ENCODE measurements around the gene NFKBIA. TPM values are rescaled to one million over a fixed set of nuclear protein-coding genes. Genes with fewer than 3 reads are reported as not detected.
A peak's percentile ranks its signal among the peaks of the same experiment; 100 is the strongest.

NFKBIA gene
- total RNA-seq, 2 experiments from 2014 or later, result 264 to 298 TPM

GRCh38 chr14:35425850-35426249 lies 21.3 kb upstream of the NFKBIA start:
- Mint-ChIP-seq H3K27ac (no peak overlapping the region), H3K9me3 (ENCODE audit: low read depth) (no peaks in the 10 kb centered on the region), H3K27me3 (no peaks in the 10 kb centered on the region), H3K4me3 (no peak overlapping the region), H3K36me3 (ENCODE audit: low read depth) (no peaks in the 10 kb centered on the region), H3K4me1 (peaks cover 25% of the 10 kb centered on the region)
- intact Hi-C loops (cut with DNase I, micrococcal nuclease), result no loop called here
- ChIA-PET CTCF (interaction anchor here (0.6 kb wide), 1 partner anchor 957 kb away, joined by 3 read pairs; no protein-coding TSS in a partner anchor), POLR2A (no interaction called here)
- DNase-seq, result no peak
- ATAC-seq, result peak; percentile 40

GRCh38 chr14:35423621-35424020 lies 19.1 kb upstream of the NFKBIA start:
- H3K9me3 Mint-ChIP-seq (ENCODE audit: low read depth), result no peaks in the 10 kb centered on the region

GRCh38 chr14:35420036-35420811 lies 15.7 kb upstream of the NFKBIA start:
- H3K4me1 Mint-ChIP-seq, result peaks cover 40% of the 10 kb centered on the region
- H3K27me3 Mint-ChIP-seq, result no peaks in the 10 kb centered on the region
- no peak overlapping the region for H3K27ac Mint-ChIP-seq
- H3K9me3 Mint-ChIP-seq (ENCODE audit: low read depth), result no peaks in the 10 kb centered on the region
- no peak for ATAC-seq
- H3K4me3 Mint-ChIP-seq, result no peak overlapping the region
- ChIA-PET POLR2A (interaction anchor here (0.8 kb wide), 1 partner anchor 16 kb away, joined by 3 read pairs; the partner anchor contains the start of gene NFKBIA), CTCF (interaction anchor here (0.6 to 18.2 kb wide), 9 partner anchors 7 to 666 kb away, joined by 3 to 260 read pairs (median 3); no protein-coding TSS in a partner anchor)
- DNase-seq, result no peak
- intact Hi-C loops (cut with DNase I, micrococcal nuclease), result loop anchor here (5.0 kb wide), 3 partner anchors 748 to 1088 kb away; partner anchors contain the start of gene SNX6 (in 1 of the 2)
- H3K36me3 Mint-ChIP-seq (ENCODE audit: low read depth), result no peaks in the 10 kb centered on the region

More at GRCh38 chr14:35423621-35424020, 19.1 kb upstream of the NFKBIA start:
- Mint-ChIP-seq H3K4me3 (no peak overlapping the region), H3K27me3 (no peaks in the 10 kb centered on the region), H3K4me1 (peaks cover 23% of the 10 kb centered on the region), H3K36me3 (ENCODE audit: low read depth) (no peaks in the 10 kb centered on the region), H3K27ac (no peak overlapping the region)
- CTCF ChIA-PET, result interaction anchor here (0.6 to 18.2 kb wide), 5 partner anchors 11 to 283 kb away, joined by 3 to 260 read pairs (median 3); no protein-coding TSS in a partner anchor
- POLR2A ChIA-PET, result no interaction called here
- DNase-seq (no peak), ATAC-seq (no peak)
- intact Hi-C loops (cut with DNase I, micrococcal nuclease), result loop anchor here (2.0 to 5.0 kb wide), 4 partner anchors 751 to 1091 kb away; partner anchors contain the start of gene SNX6 (in 1 of the 2)

GRCh38 chr14:35419429-35419841 lies 14.9 kb upstream of the NFKBIA start:
- DNase-seq (no peak), ATAC-seq (no peak)
- Mint-ChIP-seq H3K36me3 (ENCODE audit: low read depth) (no peaks in the 10 kb centered on the region), H3K4me3 (no peak overlapping the region), H3K27me3 (no peaks in the 10 kb centered on the region), H3K9me3 (ENCODE audit: low read depth) (no peaks in the 10 kb centered on the region), H3K27ac (no peak overlapping the region), H3K4me1 (peaks cover 48% of the 10 kb centered on the region)
- CTCF ChIA-PET, result interaction anchor here (0.8 to 18.2 kb wide), 4 partner anchors 190 to 334 kb away, joined by 3 to 260 read pairs (median 4); no protein-coding TSS in a partner anchor
- POLR2A ChIA-PET, result interaction anchor here (0.8 kb wide), 1 partner anchor 15 kb away, joined by 3 read pairs; the partner anchor contains the start of gene NFKBIA
- intact Hi-C loops (cut with DNase I, micrococcal nuclease), result loop anchor here (5.0 kb wide), 5 partner anchors 297 to 547 kb away; partner anchors contain the start of genes FAM177A1 (in 1 of the 2), PPP2R3C (in 1 of the 2), PRORP (in 1 of the 2) and RALGAPA1 (in 1 of the 2)

- Mint-ChIP-seq H3K36me3 (ENCODE audit: low read depth) (no peaks in the 10 kb centered on the region), H3K27me3 (no peaks in the 10 kb centered on the region), H3K27ac (peak overlapping the region; percentile 8), H3K4me1 (peaks cover 57% of the 10 kb centered on the region), H3K4me3 (no peak overlapping the region), H3K9me3 (ENCODE audit: low read depth) (no peaks in the 10 kb centered on the region)
- intact Hi-C loops (cut with DNase I, micrococcal nuclease), result loop anchor here (5.0 kb wide), 5 partner anchors 296 to 546 kb away; partner anchors contain the start of genes FAM177A1 (in 1 of the 2), PPP2R3C (in 1 of the 2), PRORP (in 1 of the 2) and RALGAPA1 (in 1 of the 2)
- no peak for ATAC-seq
- no peak for DNase-seq
- CTCF ChIA-PET, result interaction anchor here (0.6 to 18.2 kb wide), 7 partner anchors 10 to 745 kb away, joined by 3 to 260 read pairs (median 6); partner anchors contain the start of gene NFKBIA
- POLR2A ChIA-PET, result interaction anchor here (0.5 to 3.2 kb wide), 3 partner anchors 15 to 203 kb away, joined by 4 to 210 read pairs (median 16); partner anchors contain the start of gene NFKBIA
These were observed 13.5 kb upstream of the NFKBIA start for GRCh38 chr14:35418093-35418492.

- peaks cover 53% of the 10 kb centered on the region for H3K4me1 Mint-ChIP-seq
These were observed 11.7 kb upstream of the NFKBIA start for GRCh38 chr14:35416108-35416750.

GRCh38 chr14:35414365-35414764 lies 9.8 kb upstream of the NFKBIA start:
- intact Hi-C loops (cut with DNase I, micrococcal nuclease), result no loop called here

More at GRCh38 chr14:35416108-35416750, 11.7 kb upstream of the NFKBIA start:
- peak; percentile 75 for ATAC-seq
- H3K4me3 Mint-ChIP-seq, result peak overlapping the region; percentile 60
- DNase-seq, result peak; percentile 86
- ChIA-PET POLR2A (interaction anchor here (0.5 to 3.2 kb wide), 26 partner anchors 14 to 559 kb away, joined by 3 to 210 read pairs (median 5); partner anchors contain the start of genes FAM177A1, NFKBIA, PPP2R3C and PRORP), CTCF (interaction anchor here (0.5 to 18.2 kb wide), 40 partner anchors 8 to 1084 kb away, joined by 3 to 260 read pairs (median 3); partner anchors contain the start of genes NFKBIA, PPP2R3C and PRORP)
- H3K27me3 Mint-ChIP-seq, result no peaks in the 10 kb centered on the region
- intact Hi-C loops (cut with DNase I, micrococcal nuclease), result loop anchor here (1.0 to 5.0 kb wide), 12 partner anchors 12 to 544 kb away; partner anchors contain the start of genes FAM177A1 (in 2 of the 2), NFKBIA (in 2 of the 2), PRORP (in 2 of the 2) and SRP54 (in 2 of the 2)
- H3K36me3 Mint-ChIP-seq (ENCODE audit: low read depth), result no peaks in the 10 kb centered on the region
- H3K27ac Mint-ChIP-seq, result peak overlapping the region; percentile 94
- H3K9me3 Mint-ChIP-seq (ENCODE audit: low read depth), result no peaks in the 10 kb centered on the region

GRCh38 chr14:35412272-35413056 lies 7.9 kb upstream of the NFKBIA start:
- ChIA-PET POLR2A (no interaction called here), CTCF (interaction anchor here (0.6 to 18.2 kb wide), 20 partner anchors 10 to 739 kb away, joined by 3 to 260 read pairs (median 4); no protein-coding TSS in a partner anchor)
- Mint-ChIP-seq H3K27me3 (no peaks in the 10 kb centered on the region), H3K36me3 (ENCODE audit: low read depth) (no peaks in the 10 kb centered on the region), H3K9me3 (ENCODE audit: low read depth) (no peaks in the 10 kb centered on the region), H3K27ac (peak overlapping the region; percentile 76), H3K4me3 (no peak overlapping the region), H3K4me1 (peaks cover 42% of the 10 kb centered on the region)
- ATAC-seq (no peak), DNase-seq (no peak)
- intact Hi-C loops (cut with DNase I, micrococcal nuclease), result loop anchor here (1.0 kb wide), 3 partner anchors 183 to 740 kb away; no protein-coding TSS in a partner anchor

More at GRCh38 chr14:35414365-35414764, 9.8 kb upstream of the NFKBIA start:
- H3K36me3 Mint-ChIP-seq (ENCODE audit: low read depth), result no peaks in the 10 kb centered on the region
- H3K27me3 Mint-ChIP-seq, result no peaks in the 10 kb centered on the region
- ChIA-PET POLR2A (no interaction called here), CTCF (interaction anchor here (0.5 to 18.2 kb wide), 11 partner anchors 8 to 534 kb away, joined by 3 to 260 read pairs (median 6); partner anchors contain the start of genes NFKBIA and PSMA6)
- H3K4me1 Mint-ChIP-seq, result peaks cover 47% of the 10 kb centered on the region
- no peak overlapping the region for H3K4me3 Mint-ChIP-seq
- H3K9me3 Mint-ChIP-seq (ENCODE audit: low read depth), result no peaks in the 10 kb centered on the region
- no peak overlapping the region for H3K27ac Mint-ChIP-seq
- ATAC-seq (no peak), DNase-seq (no peak)

GRCh38 chr14:35410858-35411257 lies 6.3 kb upstream of the NFKBIA start:
- CTCF ChIA-PET, result interaction anchor here (0.8 to 18.2 kb wide), 7 partner anchors 11 to 270 kb away, joined by 3 to 260 read pairs (median 21); no protein-coding TSS in a partner anchor
- Mint-ChIP-seq H3K27me3 (no peaks in the 10 kb centered on the region), H3K4me1 (peaks cover 41% of the 10 kb centered on the region), H3K27ac (no peak overlapping the region), H3K36me3 (ENCODE audit: low read depth) (no peaks in the 10 kb centered on the region), H3K4me3 (no peak overlapping the region), H3K9me3 (ENCODE audit: low read depth) (no peaks in the 10 kb centered on the region)
- POLR2A ChIA-PET, result interaction anchor here (0.6 to 0.8 kb wide), 2 partner anchors 45 to 78 kb away, joined by 3 to 12 read pairs; no protein-coding TSS in a partner anchor
- intact Hi-C loops (cut with DNase I, micrococcal nuclease), result no loop called here
- ATAC-seq (no peak), DNase-seq (no peak)

- H3K27ac Mint-ChIP-seq, result no peak overlapping the region
- intact Hi-C loops (cut with DNase I, micrococcal nuclease), result loop anchor here in 1 of 2 experiments (10.0 kb wide), 1 partner anchor 535 kb away; the partner anchor contains the start of gene BAZ1A
- H3K36me3 Mint-ChIP-seq (ENCODE audit: low read depth), result no peaks in the 10 kb centered on the region
- ChIA-PET POLR2A (no interaction called here), CTCF (interaction anchor here (0.9 to 18.2 kb wide), 6 partner anchors 114 to 426 kb away, joined by 3 to 260 read pairs (median 4); no protein-coding TSS in a partner anchor)
- H3K27me3 Mint-ChIP-seq, result no peaks in the 10 kb centered on the region
- no peak for ATAC-seq
- no peak overlapping the region for H3K4me3 Mint-ChIP-seq
- H3K4me1 Mint-ChIP-seq, result peaks cover 36% of the 10 kb centered on the region
- no peak for DNase-seq
- no peaks in the 10 kb centered on the region for H3K9me3 Mint-ChIP-seq (ENCODE audit: low read depth)
These were observed 5.0 kb upstream of the NFKBIA start for GRCh38 chr14:35409595-35409994.
